ENCODE measurements around the gene PCDHGA1.

- TF ChIP-seq CTCF (IDR thresholded peaks at IDR 0.05) (peak; percentile 91), EZH2 (IDR thresholded peaks at IDR 0.05) (no peak)
These were observed 227.4 kb downstream of the PCDHGA1 start for GRCh38 chr5:141557681-141558136.
